HG03039 (cell line): ENCODE results near the gene MTA2.

Source experiments
- ATAC-seq: cut with Tn5 transposase; IDR thresholded peaks from one replicate; pipeline ENCODE4 v1.9.1; 2021; ENCODE audit warnings: mild to moderate bottlenecking, moderate library complexity; ENCODE audit not compliant: unreplicated experiment

The MTA2 gene

DNA sequence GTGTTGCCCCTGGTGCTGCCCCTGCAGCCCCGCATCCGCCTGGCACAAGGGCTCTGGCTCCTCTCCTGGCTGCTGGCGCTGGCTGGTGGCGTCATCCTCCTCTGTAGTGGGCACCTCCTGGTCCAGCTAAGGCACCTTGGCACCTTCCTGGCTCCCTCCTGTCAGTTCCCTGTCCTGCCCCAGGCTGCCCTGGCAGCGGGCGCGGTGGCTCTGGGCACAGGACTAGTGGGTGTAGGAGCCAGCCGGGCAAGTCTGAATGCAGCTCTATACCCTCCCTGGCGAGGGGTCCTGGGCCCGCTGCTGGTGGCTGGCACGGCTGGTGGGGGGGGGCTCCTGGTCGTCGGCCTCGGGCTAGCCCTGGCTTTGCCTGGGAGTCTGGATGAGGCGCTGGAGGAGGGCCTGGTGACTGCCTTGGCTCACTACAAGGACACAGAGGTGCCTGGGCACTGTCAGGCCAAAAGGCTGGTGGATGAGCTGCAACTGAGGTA is 11.7 kb upstream of the MTA2 start:
- no peak for ATAC-seq

GRCh38 chr11:62612366-62613290 is 11.0 kb upstream of the MTA2 start, which contains the start of the genes EML3 and ROM1:
Gene EML3 (minus strand): TSS chr11:62612775. CDS start chr11:62612457, 318 bp downstream.
Gene ROM1 (plus strand): TSS chr11:62613257. CDS start chr11:62613282, 25 bp downstream.
- ATAC-seq: peak; percentile 56

- ATAC-seq: no peak
These were observed 10.2 kb upstream of the MTA2 start for GRCh38 chr11:62611705-62612365.

DNA sequence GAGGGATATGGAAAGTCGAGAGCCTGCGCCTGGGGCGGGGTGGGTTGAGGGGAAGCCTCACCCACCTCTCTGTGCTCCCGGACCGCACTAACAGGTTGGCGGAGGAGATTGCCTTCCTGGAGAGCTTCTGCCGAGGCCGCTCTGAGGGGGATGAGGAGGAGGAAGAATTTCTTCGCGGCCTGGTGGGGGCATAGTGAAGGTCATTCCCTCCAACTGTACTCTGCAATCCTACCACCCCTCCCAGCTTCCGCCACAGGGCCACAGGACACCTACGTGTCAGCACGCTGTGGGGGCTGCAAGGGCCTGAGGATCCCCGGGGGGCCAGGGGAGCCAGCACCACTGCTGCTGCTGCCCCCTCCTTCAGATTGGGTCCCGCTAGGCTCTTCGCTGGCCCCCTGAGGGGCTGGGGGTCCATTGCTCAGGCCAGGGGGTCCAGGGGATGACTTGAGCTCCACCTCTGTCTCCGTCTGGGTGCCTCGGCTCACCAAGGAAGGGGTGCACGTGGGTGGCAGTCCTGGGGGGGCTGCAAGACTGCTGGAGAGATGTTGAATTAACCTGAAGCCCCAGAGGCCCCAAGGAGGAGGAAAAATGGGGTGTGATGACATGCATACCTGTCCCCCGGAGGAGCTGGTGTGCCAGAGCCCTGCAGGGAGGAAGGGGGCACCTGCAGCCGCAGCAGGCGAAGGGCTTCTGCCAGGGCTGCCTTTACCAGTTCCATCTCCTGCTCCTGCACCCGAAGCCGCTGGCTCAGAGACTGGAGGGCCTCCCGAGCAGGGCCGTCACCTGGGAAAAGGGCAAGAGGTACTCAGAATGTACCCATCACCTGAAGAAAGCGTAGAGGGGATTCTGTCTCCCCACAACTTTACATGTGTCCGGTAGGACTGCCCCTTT is 9.4 kb upstream of the MTA2 start:
- no peak for ATAC-seq

GRCh38 chr11:62610403-62610802 is 8.7 kb upstream of the MTA2 start:
- ATAC-seq: no peak

GRCh38 chr11:62608776-62609175 is 7.1 kb upstream of the MTA2 start:
- no peak for ATAC-seq

DNA sequence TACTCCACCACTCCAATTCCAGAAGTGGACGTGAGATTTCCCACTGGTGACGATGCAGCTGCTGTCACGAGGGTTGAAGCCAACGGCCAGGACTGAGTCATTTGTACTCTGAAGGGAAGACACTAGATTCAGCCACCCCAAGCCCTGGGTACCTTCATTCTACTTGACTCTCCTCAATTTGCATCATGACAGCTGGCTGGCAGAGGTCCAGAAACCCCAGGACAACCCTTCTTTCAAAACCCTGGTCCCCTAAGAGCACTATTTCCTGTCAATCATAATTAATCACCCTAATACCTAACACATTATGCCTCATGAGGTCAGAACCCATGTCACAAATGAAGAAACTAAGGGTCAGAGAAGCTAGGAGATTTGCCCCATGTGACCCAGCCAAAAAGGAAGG is 6.0 kb upstream of the MTA2 start:
- ATAC-seq: no peak

DNA sequence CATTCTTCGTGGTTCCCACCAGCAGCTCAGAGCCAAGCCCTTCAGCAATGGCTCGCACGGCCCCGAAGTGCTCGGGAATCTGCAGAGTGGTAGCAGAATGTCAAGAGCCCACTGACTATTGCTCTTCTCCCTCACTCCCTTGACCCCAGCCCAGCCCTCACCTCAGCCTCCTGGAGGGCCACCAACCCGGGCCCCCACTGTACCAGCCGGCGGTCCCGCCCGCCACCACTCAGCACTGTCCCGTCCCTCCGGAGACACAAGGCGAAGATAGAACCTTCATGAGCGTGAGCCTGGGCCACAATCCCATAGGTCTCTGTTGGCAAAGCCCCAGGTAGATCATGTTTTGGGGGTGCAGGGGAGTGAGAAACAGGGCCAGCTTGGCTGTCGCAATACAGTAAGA is 4.2 kb upstream of the MTA2 start:
- no peak for ATAC-seq

DNA sequence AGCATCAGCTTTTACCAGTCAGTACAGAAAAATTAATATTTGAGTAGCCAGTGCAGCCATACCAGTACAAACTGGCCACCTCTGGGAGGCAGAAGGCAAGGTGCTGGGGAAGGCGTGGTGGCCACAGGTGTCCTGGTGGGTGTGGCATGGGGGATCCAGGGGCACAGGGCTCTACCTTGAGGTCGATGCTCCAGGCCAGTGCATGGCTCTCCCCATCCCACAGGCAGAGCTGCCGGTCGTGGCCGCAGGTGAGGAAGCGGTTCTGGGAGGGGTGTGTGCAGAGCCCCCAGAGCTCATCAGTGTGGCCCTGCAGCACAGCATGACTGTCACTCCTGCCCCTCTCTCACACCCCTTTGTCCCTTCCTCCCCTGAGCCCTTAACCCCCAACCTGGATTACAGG is 3.8 kb upstream of the MTA2 start:
- ATAC-seq: no peak

GRCh38 chr11:62604460-62605120 is 2.9 kb upstream of the MTA2 start:
- ATAC-seq: no peak

- ATAC-seq: no peak
These were observed 2.2 kb upstream of the MTA2 start for GRCh38 chr11:62603776-62604299.

DNA sequence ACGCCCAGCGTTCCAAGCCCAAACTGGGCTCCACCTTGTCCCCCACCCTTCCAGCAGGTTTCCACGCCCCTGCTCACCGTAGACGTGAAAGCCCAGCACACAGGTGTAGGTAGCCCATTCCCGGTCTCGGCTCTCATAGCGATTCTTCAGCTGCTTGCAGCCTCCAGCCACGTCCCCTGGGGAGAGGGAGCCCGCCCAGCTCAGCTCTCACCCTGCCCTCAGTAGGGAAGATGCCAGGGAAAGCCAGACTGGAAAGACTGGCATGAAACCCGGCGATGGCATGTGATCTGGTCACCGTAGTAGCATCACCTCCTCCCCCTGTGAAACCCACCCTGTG is 1.4 kb upstream of the MTA2 start:
- no peak for ATAC-seq

DNA sequence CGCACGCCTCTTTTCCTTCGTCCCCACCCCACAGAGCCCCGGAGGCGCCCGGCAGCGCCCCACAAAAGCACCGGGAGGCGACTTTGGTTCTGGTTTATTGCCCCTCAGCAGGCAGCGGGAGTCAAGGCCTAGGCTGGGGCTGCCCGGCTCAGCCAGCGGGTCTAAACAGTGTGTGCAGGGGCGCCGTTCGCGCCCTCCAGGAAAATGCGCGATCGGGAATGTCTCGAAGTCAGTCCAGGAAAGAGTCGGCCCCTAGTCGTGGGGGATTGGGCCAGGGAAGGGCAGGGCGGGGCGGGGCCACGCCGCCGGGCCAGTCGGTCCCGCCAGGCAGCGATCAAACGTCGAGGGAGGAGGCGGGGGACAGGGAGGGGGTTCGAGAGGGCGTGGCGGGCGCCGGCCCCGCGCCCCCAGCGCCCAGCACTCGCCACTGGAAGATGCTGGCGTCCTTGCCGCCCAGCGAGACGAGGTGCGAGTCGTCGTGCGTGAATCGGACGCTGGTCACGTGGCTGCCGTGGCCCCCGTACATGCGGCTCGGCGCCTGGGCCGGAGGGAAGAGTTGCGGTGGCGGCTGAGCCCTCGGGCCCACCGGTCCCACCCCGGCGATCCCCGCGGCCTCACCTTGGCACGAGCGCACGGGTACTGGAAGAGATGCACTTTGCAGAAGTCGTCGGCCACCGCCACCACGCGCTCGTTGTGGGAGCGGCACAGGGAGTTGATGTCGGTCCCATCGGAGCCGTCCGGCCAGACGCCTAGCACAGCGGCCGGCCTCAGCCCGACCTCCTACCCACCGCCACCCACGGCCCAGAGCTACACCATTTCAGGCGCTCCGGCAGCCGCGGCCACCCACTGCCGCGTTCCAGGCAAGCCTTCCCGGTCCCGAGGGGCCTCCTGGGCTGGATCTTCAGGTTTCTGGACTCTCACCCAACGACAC is 741 bp upstream of the MTA2 start:
- no peak for ATAC-seq

GRCh38 chr11:62601122-62601371 is 618 bp downstream of the MTA2 start:
- ATAC-seq: peak; percentile 8

GRCh38 chr11:62600367-62601121 is 1.1 kb downstream of the MTA2 start:
- ATAC-seq: no peak

- no peak for ATAC-seq
These were observed 1.8 kb downstream of the MTA2 start for GRCh38 chr11:62599901-62600300.

DNA sequence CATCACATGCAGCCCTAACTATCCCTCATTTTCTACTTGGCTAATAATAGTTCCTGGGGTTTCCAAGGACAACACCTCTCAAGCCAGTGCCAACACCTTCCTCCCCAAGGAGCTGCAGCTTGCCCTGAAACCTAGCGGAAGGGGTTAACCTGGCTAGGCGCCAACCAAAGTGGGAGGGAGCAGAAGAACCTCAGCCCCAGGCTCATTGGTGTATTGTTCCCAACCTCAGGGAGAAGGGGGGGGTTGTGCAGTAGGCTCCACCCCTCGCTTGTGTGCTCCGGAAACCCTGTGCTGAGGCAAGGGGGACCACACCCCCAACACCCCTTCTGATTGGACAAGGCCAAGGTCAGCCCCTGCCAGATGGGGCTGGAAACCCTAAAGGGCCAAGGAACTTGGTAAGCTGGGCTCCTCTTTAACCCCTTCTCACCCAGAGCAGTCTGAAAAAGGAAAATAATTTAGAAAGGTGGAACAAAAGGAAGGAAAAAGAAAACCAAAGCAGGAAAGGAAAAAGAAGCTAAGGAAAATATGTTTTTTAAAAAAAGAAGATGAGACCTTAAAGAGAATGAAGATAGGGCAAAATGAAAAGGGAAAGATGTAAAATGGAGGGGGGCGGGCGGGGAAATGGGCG is 2.5 kb downstream of the MTA2 start:
- ATAC-seq: peak; percentile 32

- no peak for ATAC-seq
These were observed 6.5 kb downstream of the MTA2 start for GRCh38 chr11:62595124-62595523.
